GM18951 (cell line): Measurements from ENCODE around the gene CLDN14.
"Not testable (repeated sequence)": the region's sequence is repeated elsewhere in the genome, so short reads cannot be mapped to it uniquely, and the experiment has no call there.

ENCODE experiments used
- POLR2A ChIP-seq: IDR thresholded peaks from 4 replicates; pipeline ENCODE4 v1.6.1; 2011; ENCODE audit warnings: mild to moderate bottlenecking; ENCODE audit not compliant: insufficient read length, insufficient read depth; ENCODE audit errors: extremely low read depth
- in situ Hi-C: fragments of 300-500 bp; cut with MboI; formaldehyde crosslinking; loops from one replicate; pipeline ENCODE4 v1.12.0; 2022; ENCODE audit warnings: low sequenced_read_pairs, mixed read lengths, inconsistent platforms; ENCODE audit not compliant: unreplicated experiment

CLDN14 gene

GRCh38 chr21:36487641-36488307 is 7.9 kb upstream of the CLDN14 start:
- TF ChIP-seq POLR2A: no peak
- in situ Hi-C loops: no loop called here

- in situ Hi-C loops: no loop called here
- TF ChIP-seq POLR2A: no peak
Observed at GRCh38 chr21:36486246-36486645, 6.3 kb upstream of the CLDN14 start.

GRCh38 chr21:36485476-36485875 is 5.6 kb upstream of the CLDN14 start:
- TF ChIP-seq POLR2A: no peak
- in situ Hi-C loops: no loop called here

GRCh38 chr21:36483095-36483494 is 3.2 kb upstream of the CLDN14 start:
- in situ Hi-C loops: no loop called here
- TF ChIP-seq POLR2A: no peak

GRCh38 chr21:36482673-36483072 is 2.8 kb upstream of the CLDN14 start:
- TF ChIP-seq POLR2A: no peak
- in situ Hi-C loops: no loop called here

- in situ Hi-C loops: no loop called here
- no peak for TF ChIP-seq POLR2A
Observed at GRCh38 chr21:36482181-36482580, 2.3 kb upstream of the CLDN14 start.

- no peak for TF ChIP-seq POLR2A
- in situ Hi-C loops: no loop called here
Observed at GRCh38 chr21:36481639-36482038, 1.7 kb upstream of the CLDN14 start.

GRCh38 chr21:36480618-36481017 is 696 bp upstream of the CLDN14 start:
- TF ChIP-seq POLR2A: no peak
- in situ Hi-C loops: no loop called here

- in situ Hi-C loops: no loop called here
- TF ChIP-seq POLR2A: no peak
Observed at GRCh38 chr21:36478941-36479340, 981 bp downstream of the CLDN14 start.

GRCh38 chr21:36478207-36478701 is 1.7 kb downstream of the CLDN14 start:
- no peak for TF ChIP-seq POLR2A
- in situ Hi-C loops: no loop called here

GRCh38 chr21:36477559-36477958 is 2.4 kb downstream of the CLDN14 start:
- in situ Hi-C loops: no loop called here
- TF ChIP-seq POLR2A: no peak

GRCh38 chr21:36477001-36477400 is 2.9 kb downstream of the CLDN14 start:
- TF ChIP-seq POLR2A: no peak
- in situ Hi-C loops: no loop called here

GRCh38 chr21:36476541-36476940 is 3.4 kb downstream of the CLDN14 start:
- in situ Hi-C loops: not testable (repeated sequence)

- in situ Hi-C loops: no loop called here
- no peak for TF ChIP-seq POLR2A
Observed at GRCh38 chr21:36474591-36474990, 5.3 kb downstream of the CLDN14 start.

- no peak for TF ChIP-seq POLR2A
- in situ Hi-C loops: no loop called here
Observed at GRCh38 chr21:36473203-36473602, 6.7 kb downstream of the CLDN14 start.
